Ovary (tissue), 9 donors: ENCODE results near the gene ADIRF. TPM values are rescaled to one million over a fixed set of nuclear protein-coding genes. Genes with fewer than 3 reads are reported as not detected.

Experiments
- DNase-seq, 5 donors: peaks; one replicate each; pipeline ENCODE4 v3.0.0-alpha.2; 2019 to 2020
- H3K27ac ChIP-seq, 2 donors: fragments of 200-600 bp; one replicate each; pipeline versions ENCODE4 v1.5.1 to v1.8.0; 2019 to 2022
- H3K27me3 ChIP-seq: fragments of 200-600 bp; one replicate; pipeline ENCODE4 v1.8.0; 2022
- H3K36me3 ChIP-seq: fragments of 200-600 bp; sonication (generic); one replicate; pipeline ENCODE4 v1.5.1; 2019
- H3K4me1 ChIP-seq: one replicate; pipeline ENCODE4 v1.8.1; 2013; ENCODE audit warnings: mild to moderate bottlenecking, moderate library complexity; ENCODE audit not compliant: insufficient read depth
- H3K4me3 ChIP-seq: fragments of 200-600 bp; sonication (generic); one replicate; pipeline ENCODE4 v1.5.1; 2017
- H3K9me3 ChIP-seq, 2 donors: fragments of 200-600 bp in 1 of 2; sonication (generic) in 1 of 2; one replicate each; pipeline versions ENCODE4 v1.5.1 to v1.8.1; 2013 to 2019; ENCODE audit warnings: mild to moderate bottlenecking in 1 of 2, moderate library complexity in 1 of 2
- EP300 ChIP-seq: sonication (generic); formaldehyde crosslinking; IDR thresholded peaks from one replicate; pipeline ENCODE4 v1.6.1; 2017; ENCODE audit warnings: antibody characterized with exemption
- POLR2A ChIP-seq: fragments of 450-650 bp; IDR thresholded peaks from one replicate; pipeline ENCODE4 v1.6.1; 2017; ENCODE audit warnings: antibody characterized with exemption, mild to moderate bottlenecking, moderate library complexity
- WGBS, 3 donors: extraction: QIAGEN DNeasy Blood & Tissue Kit in 1 of 3; methylation state at CpG; one replicate each; pipeline versions ENCODE4 v1.1.5 to v1.1.7; 2013 to 2017; 5-methylcytosine and 5-hydroxymethylcytosine counted together
- intact Hi-C, 4 donors: fragments of 100-400 bp; cut with DNase I; formaldehyde crosslinking; loops; one replicate each; pipeline versions ENCODE4 v1.11.0 to v1.15.1; 2022 to 2023
- polyA plus RNA-seq, 2 donors: library from polyadenylated mRNA; stranded (reverse); fragments of 200-250 nt in 1 of 2; fragments of 350-450 nt in 1 of 2; fragmentation: Illumina TruSeq in 1 of 2; extraction: RNeasy Lipid Tissue Mini Kit (QIAGEN cat#74804) in 1 of 2; gene quantifications; one replicate each; pipeline ENCODE4 v1.2.3, GENCODE V29; 2013 to 2014
- total RNA-seq, 7 donors: library from RNA; depleted of rRNA in 2 of 7; stranded (reverse); fragments of >200 nt in 2 of 7; fragmentation: NEBNext Ultra II Directional in 3 of 7; extraction: Animal tissue kit (Norgen Biotek cat#: 25700) in 3 of 7; gene quantifications; one replicate each; pipeline versions ENCODE4 v1.1.0 to v1.2.4, GENCODE V29; 2016 to 2023
- TF ChIP-seq, protein P1 (sequence below), 3 donors: fragments of 450-650 bp in 2 of 3; fragments of 200-600 bp in 1 of 3; IDR thresholded peaks; one replicate each; pipeline versions ENCODE4 v1.5.1 to v1.8.0; 2016 to 2022; ENCODE audit warnings: antibody characterized with exemption in 3 of 3, mild to moderate bottlenecking in 1 of 3
- donor health status: DM: no; HTN: no; CAD: no; lungs with moderate emphysema.
- donor health status: DM: no; HTN: no; CAD: no.
- donor health status: Bipolar disorder and iron deficiency.
- donor health status: DM: yes; HTN: yes; CAD: no.
- donor health status: DM: no; HTN: no; CAD: no.
- donor health status: DM: yes; HTN: yes; CAD: no.

ADIRF gene
- total and polyA plus RNA-seq, 9 donors = 57.4 to 528 (median 231) TPM

DNA sequence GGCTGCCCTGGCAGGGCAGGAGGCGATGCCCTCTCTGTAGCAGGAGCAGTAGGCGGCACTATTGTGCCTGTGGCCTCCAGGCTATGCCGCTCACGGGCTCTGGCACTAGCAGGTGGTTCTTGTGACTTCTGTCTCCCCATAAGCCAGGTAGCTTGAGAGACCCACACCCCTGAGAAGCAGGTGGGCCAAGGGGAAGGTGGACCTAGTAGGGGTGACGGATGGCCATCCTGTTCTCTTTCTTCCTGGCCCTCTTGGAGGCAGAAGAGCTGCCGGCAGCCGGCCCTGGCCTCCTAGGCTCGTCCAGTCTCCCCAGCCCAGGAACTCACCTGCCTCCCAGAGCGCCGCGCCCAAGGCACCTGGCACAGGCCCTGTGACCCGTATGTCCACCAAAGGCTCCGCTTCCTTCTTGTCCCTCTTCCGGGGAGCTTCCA lies 26.3 kb upstream of the ADIRF start:
- DNase-seq = peak in 1 of 5 donors; percentile 37
- Histone ChIP-seq H3K4me1 (peaks cover 12% of the 10 kb centered on the region), H3K9me3 (no peaks in the 10 kb centered on the region)

DNA sequence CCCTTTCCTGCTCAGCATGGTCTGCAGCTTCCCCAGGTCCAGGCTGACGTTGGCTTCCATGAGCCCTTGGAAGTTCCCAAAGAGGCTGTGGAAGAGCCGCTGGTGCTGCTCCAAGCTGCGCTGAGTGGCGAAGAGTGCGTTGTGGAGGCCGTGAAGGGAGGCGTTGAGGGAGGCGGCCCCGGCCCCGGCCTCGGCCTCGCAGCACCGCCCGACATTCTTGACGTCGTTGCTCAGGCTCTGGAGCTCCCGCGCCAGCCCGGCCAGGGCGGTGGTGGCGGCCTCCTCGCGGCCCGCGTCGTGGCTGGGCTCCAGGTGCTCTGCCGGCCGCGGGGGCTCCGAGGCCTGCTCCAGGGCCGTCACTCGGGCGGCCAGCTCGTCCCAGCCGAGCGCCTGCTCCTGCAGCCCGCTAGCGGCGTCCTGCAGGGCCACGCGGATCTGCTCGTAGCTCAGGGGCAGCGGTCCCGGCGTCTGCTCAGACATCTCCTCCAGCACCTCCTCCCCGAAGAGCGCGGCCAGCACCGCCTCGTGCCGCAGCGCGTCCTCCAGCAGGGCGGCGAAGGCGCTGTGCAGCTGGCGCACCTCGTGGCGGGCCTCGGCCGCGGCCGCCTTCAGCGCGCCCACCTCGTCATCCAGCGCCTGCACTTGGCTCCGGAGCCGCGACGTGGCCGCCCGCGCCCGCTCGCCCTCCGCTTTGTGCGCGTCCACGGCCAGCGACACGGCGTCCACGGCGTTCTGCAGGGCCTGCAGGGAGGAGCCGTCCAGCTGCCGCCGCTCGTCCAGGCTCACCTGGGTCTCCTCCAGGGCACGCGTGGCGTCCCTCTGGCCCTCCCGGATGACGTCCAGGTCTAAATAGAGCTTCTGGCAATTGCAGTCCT lies 25.6 kb upstream of the ADIRF start:
- no peak for TF ChIP-seq EP300
- TF ChIP-seq POLR2A = no peak
- TF ChIP-seq, protein P1, sequence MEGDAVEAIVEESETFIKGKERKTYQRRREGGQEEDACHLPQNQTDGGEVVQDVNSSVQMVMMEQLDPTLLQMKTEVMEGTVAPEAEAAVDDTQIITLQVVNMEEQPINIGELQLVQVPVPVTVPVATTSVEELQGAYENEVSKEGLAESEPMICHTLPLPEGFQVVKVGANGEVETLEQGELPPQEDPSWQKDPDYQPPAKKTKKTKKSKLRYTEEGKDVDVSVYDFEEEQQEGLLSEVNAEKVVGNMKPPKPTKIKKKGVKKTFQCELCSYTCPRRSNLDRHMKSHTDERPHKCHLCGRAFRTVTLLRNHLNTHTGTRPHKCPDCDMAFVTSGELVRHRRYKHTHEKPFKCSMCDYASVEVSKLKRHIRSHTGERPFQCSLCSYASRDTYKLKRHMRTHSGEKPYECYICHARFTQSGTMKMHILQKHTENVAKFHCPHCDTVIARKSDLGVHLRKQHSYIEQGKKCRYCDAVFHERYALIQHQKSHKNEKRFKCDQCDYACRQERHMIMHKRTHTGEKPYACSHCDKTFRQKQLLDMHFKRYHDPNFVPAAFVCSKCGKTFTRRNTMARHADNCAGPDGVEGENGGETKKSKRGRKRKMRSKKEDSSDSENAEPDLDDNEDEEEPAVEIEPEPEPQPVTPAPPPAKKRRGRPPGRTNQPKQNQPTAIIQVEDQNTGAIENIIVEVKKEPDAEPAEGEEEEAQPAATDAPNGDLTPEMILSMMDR (IDR thresholded peaks at IDR 0.05) = no peak
- Histone ChIP-seq H3K4me3 (no peak overlapping the region), H3K27ac (no peak overlapping the region), H3K36me3 (no peaks in the 10 kb centered on the region), H3K4me1 (peaks cover 12% of the 10 kb centered on the region), H3K27me3 (no peaks in the 10 kb centered on the region), H3K9me3 (no peaks in the 10 kb centered on the region)
- WGBS, 3 donors = 50 to 76% (median 58%) methylated on average over 86 to 94 of the region's 94 CpGs
- peak in 2 of 5 donors; percentile 46 to 57 for DNase-seq
- intact Hi-C loops = loop anchor here in 1 of 4 donors (1.0 kb wide), 1 partner anchor 21 kb away; no protein-coding TSS in a partner anchor

More for the DNA sequence above, 26.3 kb upstream of the ADIRF start:
- H3K4me3 ChIP-seq = no peak overlapping the region
- H3K36me3 ChIP-seq = no peaks in the 10 kb centered on the region
- TF ChIP-seq EP300 (no peak), POLR2A (no peak)
- TF ChIP-seq, protein P1 (IDR thresholded peaks at IDR 0.05) = no peak
- no peaks in the 10 kb centered on the region for H3K27me3 ChIP-seq
- no peak overlapping the region for H3K27ac ChIP-seq
- intact Hi-C loops = loop anchor here in 1 of 4 donors (1.0 kb wide), 1 partner anchor 21 kb away; no protein-coding TSS in a partner anchor
- 90 to 94% (median 92%) methylated on average over 14 of the region's 14 CpGs for WGBS, 3 donors

DNA sequence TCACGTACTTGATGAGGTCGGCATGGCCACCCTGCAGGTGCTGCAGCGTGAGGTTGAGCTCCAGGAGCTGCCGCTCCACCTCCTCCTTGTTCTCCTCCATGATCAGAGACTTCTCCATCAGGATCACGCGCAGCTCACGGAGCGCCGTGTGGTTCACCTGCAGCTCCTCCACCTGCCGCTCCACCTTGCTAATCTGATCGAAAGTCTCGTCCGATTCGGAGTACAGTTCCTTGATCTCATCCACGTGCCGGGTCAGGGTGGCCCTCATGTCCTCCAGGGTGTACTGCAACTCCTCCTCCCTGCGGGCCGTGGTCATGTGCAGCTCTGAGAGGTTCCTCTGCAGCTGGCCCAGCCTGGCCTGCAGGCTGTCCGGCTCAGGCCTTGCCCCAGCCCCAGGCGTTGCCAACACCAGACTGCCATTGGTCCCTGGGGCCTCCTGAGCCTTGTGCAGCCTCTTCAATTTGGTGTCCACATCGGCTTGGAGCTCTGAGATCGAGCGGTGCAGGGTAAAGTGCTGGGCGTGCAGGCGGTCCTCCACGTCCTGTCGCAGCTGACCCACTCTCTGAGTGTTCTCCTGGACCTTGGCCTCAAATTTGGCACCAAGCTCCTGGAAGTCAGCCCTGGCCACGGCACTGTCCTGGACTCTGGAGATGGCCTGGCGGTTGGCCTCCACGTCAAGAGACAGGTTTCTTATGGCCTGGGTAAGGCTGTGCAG lies 24.8 kb upstream of the ADIRF start:
- Histone ChIP-seq H3K27me3 (no peaks in the 10 kb centered on the region), H3K4me1 (peaks cover 12% of the 10 kb centered on the region), H3K9me3 (no peaks in the 10 kb centered on the region), H3K36me3 (no peaks in the 10 kb centered on the region), H3K4me3 (no peak overlapping the region), H3K27ac (no peak overlapping the region)
- intact Hi-C loops = no loop called here
- DNase-seq = no peak
- no peak for TF ChIP-seq EP300
- no peak for TF ChIP-seq POLR2A
- TF ChIP-seq, protein P1 (IDR thresholded peaks at IDR 0.05) = no peak
- 93 to 95% (median 94%) methylated on average over 30 of the region's 30 CpGs for WGBS, 3 donors

DNA sequence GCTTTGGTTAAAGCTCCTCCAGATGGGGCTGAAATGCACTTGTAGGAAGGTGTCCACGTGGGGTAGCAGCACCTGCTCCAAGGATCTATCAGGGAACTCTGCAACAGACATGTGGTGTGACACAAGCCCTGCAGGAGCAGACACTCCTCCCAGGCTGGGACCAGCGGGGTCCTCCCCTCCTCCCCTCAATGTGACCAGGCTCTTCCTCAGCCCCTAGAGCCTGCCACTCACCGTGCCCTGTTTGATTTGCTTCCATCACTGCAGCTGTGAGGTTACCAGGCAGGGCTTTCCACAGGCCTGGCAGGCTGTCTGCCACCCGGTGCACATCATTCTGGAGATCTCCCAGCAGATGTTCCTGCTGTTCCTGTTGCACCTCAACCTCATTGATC lies 24.3 kb upstream of the ADIRF start:
- DNase-seq = peak in 1 of 5 donors; percentile 19
- TF ChIP-seq EP300 (no peak), POLR2A (no peak)
- TF ChIP-seq, protein P1 (IDR thresholded peaks at IDR 0.05) = no peak
- Histone ChIP-seq H3K27me3 (no peaks in the 10 kb centered on the region), H3K4me1 (peaks cover 12% of the 10 kb centered on the region), H3K27ac (no peak overlapping the region), H3K9me3 (no peaks in the 10 kb centered on the region), H3K36me3 (no peaks in the 10 kb centered on the region), H3K4me3 (no peak overlapping the region)
- WGBS, 3 donors = 87 to 99% (median 93%) methylated on average over 4 of the region's 4 CpGs
- intact Hi-C loops = no loop called here
